Stomach (tissue), 9 donors: ENCODE data around the gene NLGN1. TPM values are rescaled to one million over a fixed set of nuclear protein-coding genes. Genes with fewer than 3 reads are reported as not detected.
"Not testable (repeated sequence)": the region's sequence is repeated elsewhere in the genome, so short reads cannot be mapped to it uniquely, and the experiment has no call there.

Experiments used
- DNase-seq, 2 donors: peaks; one replicate each; pipeline versions ENCODE4 v3.0.0 to v3.0.0-alpha.2; 2013 to 2019
- H3K27ac ChIP-seq, 5 donors: fragments of 200-600 bp in 4 of 5; sonication (generic) in 4 of 5; one replicate each; pipeline ENCODE4 v1.5.1; 2013 to 2019; ENCODE audit warnings: mild to moderate bottlenecking in 1 of 5, moderate library complexity in 1 of 5
- H3K27me3 ChIP-seq, 3 donors: fragments of 200-600 bp; sonication (generic); one replicate each; pipeline ENCODE4 v1.5.1; 2017 to 2019; ENCODE audit warnings: mixed run types in 1 of 3
- H3K36me3 ChIP-seq, 4 donors: fragments of 200-600 bp; sonication (generic); 1 replicate in 3 of 4; 2 replicates in 1 of 4; pipeline ENCODE4 v1.5.1; 2016 to 2019
- H3K4me1 ChIP-seq, 4 donors: fragments of 200-600 bp; sonication (generic); one replicate each; pipeline ENCODE4 v1.5.1; 2016 to 2019
- H3K4me3 ChIP-seq, 4 donors: fragments of 200-600 bp; sonication (generic) in 3 of 4; one replicate each; pipeline ENCODE4 v1.5.1; 2016 to 2019; ENCODE audit warnings: mild to moderate bottlenecking in 1 of 4
- H3K9me3 ChIP-seq, 4 donors: fragments of 200-600 bp; sonication (generic); one replicate each; pipeline ENCODE4 v1.5.1; 2016 to 2019
- EP300 ChIP-seq: sonication (generic); formaldehyde crosslinking; IDR thresholded peaks from one replicate; pipeline ENCODE4 v1.6.1; 2017; ENCODE audit warnings: antibody characterized with exemption
- POLR2A ChIP-seq, 4 donors: fragments of 450-650 bp; IDR thresholded peaks; one replicate each; pipeline ENCODE4 v1.6.1; 2016; ENCODE audit warnings: antibody characterized with exemption in 4 of 4, control low read depth in 2 of 4, mild to moderate bottlenecking in 1 of 4, moderate library complexity in 1 of 4
- POLR2AphosphoS5 ChIP-seq, 3 donors: sonication (generic); formaldehyde crosslinking; IDR thresholded peaks; one replicate each; pipeline ENCODE4 v1.6.1; 2016; ENCODE audit warnings: antibody characterized with exemption in 3 of 3
- WGBS, 5 donors: extraction: QIAGEN DNeasy Blood & Tissue Kit in 3 of 5; methylation state at CpG; one replicate each; pipeline versions ENCODE4 v1.1.5 to v1.1.7; 2013 to 2018; 5-methylcytosine and 5-hydroxymethylcytosine counted together
- intact Hi-C: fragments of 100-400 bp; cut with DNase I; formaldehyde crosslinking; loops from one replicate; pipeline ENCODE4 v1.15.1; 2023; ENCODE audit warnings: low total_unique reads
- polyA plus RNA-seq, 3 donors: library from polyadenylated mRNA; stranded (reverse); fragments of 200-250 nt; gene quantifications; one replicate each; pipeline ENCODE4 v1.2.3, GENCODE V29; 2013
- total RNA-seq, 5 donors: library from RNA; depleted of rRNA; stranded (reverse); fragments of >200 nt; gene quantifications; one replicate each; pipeline versions ENCODE4 v1.1.0 to v1.2.3, GENCODE V29; 2014 to 2016
- TF ChIP-seq, protein P1 (sequence below), 7 experiments: fragments of 450-650 bp in 4 of 7; fragments of 200-600 bp in 3 of 7; sonication (generic) in 3 of 7; IDR thresholded peaks; one replicate each; pipeline ENCODE4 v1.5.1; 2016 to 2019; ENCODE audit warnings: antibody characterized with exemption in 7 of 7, control low read depth in 2 of 7, mild to moderate bottlenecking in 1 of 7
- donor health status: healthy with polysubstance abuse.
- donor health status: Bipolar disorder and iron deficiency.
- donor health status: healthy.

Gene NLGN1
- total and polyA plus RNA-seq, 8 donors, result 0.15 to 45.2 (median 4.8) TPM; not detected in 1

DNA sequence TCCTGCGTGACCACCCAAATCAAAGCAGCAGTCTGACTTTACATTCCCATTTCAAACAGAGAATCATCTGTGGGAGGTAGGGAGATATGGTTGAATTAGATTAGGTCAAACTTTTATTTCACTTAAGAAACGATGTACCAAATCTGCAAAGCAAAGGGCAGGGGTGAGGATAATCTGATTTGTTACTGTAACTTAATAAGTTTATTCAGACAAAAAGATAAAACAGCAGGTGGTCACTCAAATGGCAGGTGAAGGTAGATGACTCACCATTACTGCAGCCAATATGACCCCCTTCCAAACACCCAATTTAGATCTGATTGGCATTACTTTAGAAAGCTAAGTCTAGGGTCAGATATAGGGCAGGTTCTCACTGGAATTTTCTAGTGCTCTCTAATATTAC is 810.6 kb downstream of the NLGN1 start:
- WGBS, 5 donors, result 82 to 89% (median 89%) methylated on average over 2 of the region's 2 CpGs
- TF ChIP-seq, protein P1, sequence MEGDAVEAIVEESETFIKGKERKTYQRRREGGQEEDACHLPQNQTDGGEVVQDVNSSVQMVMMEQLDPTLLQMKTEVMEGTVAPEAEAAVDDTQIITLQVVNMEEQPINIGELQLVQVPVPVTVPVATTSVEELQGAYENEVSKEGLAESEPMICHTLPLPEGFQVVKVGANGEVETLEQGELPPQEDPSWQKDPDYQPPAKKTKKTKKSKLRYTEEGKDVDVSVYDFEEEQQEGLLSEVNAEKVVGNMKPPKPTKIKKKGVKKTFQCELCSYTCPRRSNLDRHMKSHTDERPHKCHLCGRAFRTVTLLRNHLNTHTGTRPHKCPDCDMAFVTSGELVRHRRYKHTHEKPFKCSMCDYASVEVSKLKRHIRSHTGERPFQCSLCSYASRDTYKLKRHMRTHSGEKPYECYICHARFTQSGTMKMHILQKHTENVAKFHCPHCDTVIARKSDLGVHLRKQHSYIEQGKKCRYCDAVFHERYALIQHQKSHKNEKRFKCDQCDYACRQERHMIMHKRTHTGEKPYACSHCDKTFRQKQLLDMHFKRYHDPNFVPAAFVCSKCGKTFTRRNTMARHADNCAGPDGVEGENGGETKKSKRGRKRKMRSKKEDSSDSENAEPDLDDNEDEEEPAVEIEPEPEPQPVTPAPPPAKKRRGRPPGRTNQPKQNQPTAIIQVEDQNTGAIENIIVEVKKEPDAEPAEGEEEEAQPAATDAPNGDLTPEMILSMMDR (IDR thresholded peaks at IDR 0.05), result no peak
- TF ChIP-seq EP300 (no peak), POLR2AphosphoS5 (IDR thresholded peaks at IDR 0.05) (no peak), POLR2A (IDR thresholded peaks at IDR 0.05) (no peak)
- H3K27me3 ChIP-seq, result no peaks in the 10 kb centered on the region
- no peaks in the 10 kb centered on the region for H3K9me3 ChIP-seq
- no peak overlapping the region for H3K27ac ChIP-seq
- intact Hi-C loops, result no loop called here
- H3K36me3 ChIP-seq, result no peaks in the 10 kb centered on the region
- DNase-seq, result no peak
- H3K4me3 ChIP-seq, result no peak overlapping the region
- H3K4me1 ChIP-seq, result no peaks in the 10 kb centered on the region

DNA sequence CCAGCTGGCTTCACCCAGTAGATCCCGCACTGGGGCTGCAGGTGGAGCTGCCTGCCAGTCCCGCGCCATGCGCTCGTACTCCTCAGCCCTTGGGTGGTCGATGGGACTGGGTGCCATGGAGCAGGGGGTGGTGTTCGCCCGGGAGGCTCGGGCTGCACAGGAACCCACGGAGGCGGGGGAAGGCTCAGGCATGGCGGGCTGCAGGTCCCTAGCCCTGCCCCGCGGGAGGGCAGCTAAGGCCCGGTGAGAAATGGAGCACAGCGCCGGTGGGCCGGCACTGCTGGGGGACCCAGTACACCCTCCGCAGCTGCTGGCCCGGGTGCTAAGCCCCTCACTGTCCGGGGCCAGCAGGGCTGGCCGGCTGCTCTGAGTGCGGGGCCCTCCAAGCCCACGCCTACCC is 814.4 kb downstream of the NLGN1 start:
- H3K27ac ChIP-seq, H3K9me3 ChIP-seq, H3K4me3 ChIP-seq, intact Hi-C loops, H3K4me1 ChIP-seq, H3K27me3 ChIP-seq, DNase-seq, H3K36me3 ChIP-seq: not testable (repeated sequence)
- WGBS, 5 donors, result 96 to 99% (median 97%) methylated on average over 13 to 24 of the region's 24 CpGs

DNA sequence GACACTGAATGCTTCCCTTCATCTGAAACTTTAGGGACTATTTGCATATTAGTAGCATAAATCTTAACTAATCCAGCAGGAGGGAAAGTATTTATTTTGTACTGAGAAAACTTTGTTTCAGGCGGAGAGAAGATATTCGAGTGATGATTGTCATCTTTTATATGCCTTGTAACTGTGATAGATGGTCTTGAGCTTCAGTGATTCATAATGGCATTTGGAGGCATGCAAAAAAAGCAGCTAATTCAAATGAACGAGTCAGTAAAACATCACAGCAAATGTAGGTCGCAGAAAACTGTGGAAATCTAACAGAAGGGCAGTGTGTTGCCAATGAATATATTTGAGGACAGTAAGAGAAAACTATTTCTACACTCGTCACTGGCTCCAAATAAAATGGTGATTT is 817.9 kb downstream of the NLGN1 start:
- no peak overlapping the region for H3K27ac ChIP-seq
- H3K4me3 ChIP-seq, result no peak overlapping the region
- no peaks in the 10 kb centered on the region for H3K4me1 ChIP-seq
- intact Hi-C loops, result no loop called here
- TF ChIP-seq POLR2AphosphoS5 (IDR thresholded peaks at IDR 0.05) (no peak), EP300 (no peak)
- TF ChIP-seq, protein P1 (IDR thresholded peaks at IDR 0.05), result no peak
- 77 to 87% (median 85%) methylated on average over 5 of the region's 5 CpGs for WGBS, 5 donors
- DNase-seq, result no peak
- no peaks in the 10 kb centered on the region for H3K27me3 ChIP-seq
- no peaks in the 10 kb centered on the region for H3K9me3 ChIP-seq
- H3K36me3 ChIP-seq, result no peaks in the 10 kb centered on the region

DNA sequence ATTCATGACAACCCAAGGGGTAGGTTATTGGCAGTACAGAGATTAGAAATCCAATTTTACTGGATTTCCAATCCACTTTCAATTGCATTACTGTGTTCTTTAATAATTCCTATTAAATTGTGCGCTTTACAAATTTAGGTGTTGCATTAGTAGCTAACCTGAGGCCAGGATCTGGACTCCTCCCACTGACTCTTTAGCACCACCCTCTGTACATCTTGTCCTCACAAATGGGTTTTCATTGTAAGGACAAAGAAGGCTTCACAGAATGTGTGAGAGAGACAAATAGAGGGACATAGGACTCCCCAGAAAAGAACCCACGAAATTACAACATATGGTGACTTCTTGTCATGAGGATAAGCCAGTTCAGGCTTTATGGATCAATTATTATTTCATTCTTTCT is 818.5 kb downstream of the NLGN1 start:
- H3K36me3 ChIP-seq, result no peaks in the 10 kb centered on the region
- 84 to 91% (median 86%) methylated on average over 2 of the region's 2 CpGs for WGBS, 5 donors
- intact Hi-C loops, result no loop called here
- no peaks in the 10 kb centered on the region for H3K9me3 ChIP-seq
- no peaks in the 10 kb centered on the region for H3K27me3 ChIP-seq
- H3K4me1 ChIP-seq, result no peaks in the 10 kb centered on the region
- no peak for DNase-seq
- no peak overlapping the region for H3K27ac ChIP-seq
- TF ChIP-seq EP300 (no peak), POLR2A (IDR thresholded peaks at IDR 0.05) (no peak), POLR2AphosphoS5 (IDR thresholded peaks at IDR 0.05) (no peak)
- TF ChIP-seq, protein P1 (IDR thresholded peaks at IDR 0.05), result no peak
- H3K4me3 ChIP-seq, result no peak overlapping the region

DNA sequence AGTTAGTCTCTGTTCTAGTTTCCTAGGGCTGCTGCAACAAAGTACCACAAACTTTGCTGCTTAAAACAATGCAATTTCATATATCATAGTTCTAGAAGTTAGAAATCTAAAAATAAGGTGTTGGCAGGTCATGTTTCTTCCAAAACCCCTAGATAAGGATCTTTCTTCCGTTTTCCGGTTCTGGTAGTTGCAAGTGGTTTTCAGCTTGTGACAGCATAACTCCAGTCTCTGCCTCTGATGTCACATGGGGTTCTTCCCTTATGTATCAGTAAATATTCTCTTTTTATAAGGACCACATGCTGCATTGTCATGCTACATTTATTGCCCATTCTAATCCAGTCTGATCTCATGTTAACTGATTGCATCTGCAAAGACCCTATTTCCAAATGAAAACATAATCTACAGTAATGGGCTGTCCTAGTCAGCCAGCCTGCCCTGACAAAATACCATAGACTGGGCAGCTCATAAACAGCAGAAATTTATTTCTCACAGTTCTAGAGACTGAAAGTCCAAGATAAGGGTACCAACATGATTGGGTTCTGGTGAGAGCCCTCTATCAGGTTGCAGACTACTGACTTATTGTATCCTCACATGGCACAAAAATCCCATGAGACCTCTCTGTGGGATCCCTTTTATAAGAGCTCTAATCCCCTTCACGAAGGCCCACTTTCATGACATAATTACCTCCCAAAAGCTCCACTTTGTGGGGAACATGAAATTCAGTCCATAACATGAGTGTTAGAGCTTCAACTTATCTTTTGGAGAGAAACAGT is 819.6 kb downstream of the NLGN1 start:
- H3K9me3 ChIP-seq, result no peaks in the 10 kb centered on the region
- intact Hi-C loops, result no loop called here
- H3K27ac ChIP-seq, result no peak overlapping the region
- no peak for DNase-seq
- no peaks in the 10 kb centered on the region for H3K4me1 ChIP-seq
- no peaks in the 10 kb centered on the region for H3K36me3 ChIP-seq
- no peaks in the 10 kb centered on the region for H3K27me3 ChIP-seq
- H3K4me3 ChIP-seq, result no peak overlapping the region
- WGBS, 5 donors, result 75 to 86% (median 82%) methylated on average over 3 of the region's 3 CpGs
- TF ChIP-seq, protein P1 (IDR thresholded peaks at IDR 0.05), result no peak
- TF ChIP-seq POLR2A (IDR thresholded peaks at IDR 0.05) (no peak), POLR2AphosphoS5 (IDR thresholded peaks at IDR 0.05) (no peak), EP300 (no peak)
